Skin of body (tissue), 2 donors: ENCODE results near the gene LRCH4. TPM values are rescaled to one million over a fixed set of nuclear protein-coding genes. Genes with fewer than 3 reads are reported as not detected.

ENCODE experiments used
- DNase-seq: peaks from one replicate; lab custom pipeline; 2025; lab: John Stamatoyannopoulos, UW
- total RNA-seq: library from RNA; depleted of rRNA; stranded (reverse); fragments of >200 nt; gene quantifications from one replicate; pipeline ENCODE4 v1.2.3, GENCODE V29; 2014

Gene LRCH4
- total RNA-seq, 1 donor from 2014 or later: 13.3 TPM

- DNase-seq: no peak
Observed at GRCh38 chr7:100606313-100606712, 20.4 kb upstream of the LRCH4 start.

GRCh38 chr7:100604976-100605911, 19.3 kb upstream of the LRCH4 start:
- DNase-seq: no peak

- peak; percentile 45 for DNase-seq
Observed at GRCh38 chr7:100604028-100604975, 18.4 kb upstream of the LRCH4 start.

GRCh38 chr7:100603726-100604027, 17.7 kb upstream of the LRCH4 start:
- DNase-seq: no peak

DNA sequence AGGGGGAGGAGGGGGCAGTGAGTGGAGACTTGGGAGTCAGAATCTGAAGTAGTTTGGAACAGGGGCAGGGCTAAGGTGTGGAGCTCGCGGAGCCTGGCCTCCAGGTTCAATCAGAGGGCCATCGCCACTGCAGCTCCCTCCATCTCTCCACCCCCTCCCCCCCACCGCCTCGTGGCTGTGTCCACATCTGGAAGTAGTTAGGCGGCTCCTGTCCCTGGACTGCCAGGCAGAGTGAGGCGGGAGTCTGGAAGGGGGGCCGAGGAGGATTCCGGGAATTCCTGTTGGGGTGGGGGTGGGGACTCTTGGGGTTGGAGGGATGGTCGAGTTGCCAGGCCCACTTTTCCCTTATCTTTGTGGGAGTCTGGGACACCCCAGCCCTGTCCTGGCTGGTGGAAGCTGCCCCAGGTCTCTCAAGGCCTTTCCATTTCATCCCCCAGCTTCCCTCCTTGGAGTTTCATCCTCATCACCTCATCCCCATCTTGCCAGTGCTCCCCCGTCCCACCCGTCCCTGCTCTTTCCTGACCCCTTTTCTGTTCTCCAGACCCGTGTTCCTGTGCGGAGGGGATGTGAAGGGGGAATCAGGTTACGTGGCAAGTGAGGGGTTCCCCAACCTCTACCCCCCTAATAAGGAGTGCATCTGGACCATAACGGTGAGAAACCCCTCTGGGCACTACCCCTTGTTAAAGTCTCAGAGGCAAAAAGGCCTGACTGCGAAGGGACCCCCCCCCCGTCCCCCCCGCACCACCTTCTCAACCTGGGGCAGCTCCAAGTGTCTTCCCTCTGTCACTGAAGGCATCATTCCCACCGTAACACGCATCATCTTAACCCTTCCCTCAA, 17.2 kb upstream of the LRCH4 start:
- peak; percentile 62 for DNase-seq

DNA sequence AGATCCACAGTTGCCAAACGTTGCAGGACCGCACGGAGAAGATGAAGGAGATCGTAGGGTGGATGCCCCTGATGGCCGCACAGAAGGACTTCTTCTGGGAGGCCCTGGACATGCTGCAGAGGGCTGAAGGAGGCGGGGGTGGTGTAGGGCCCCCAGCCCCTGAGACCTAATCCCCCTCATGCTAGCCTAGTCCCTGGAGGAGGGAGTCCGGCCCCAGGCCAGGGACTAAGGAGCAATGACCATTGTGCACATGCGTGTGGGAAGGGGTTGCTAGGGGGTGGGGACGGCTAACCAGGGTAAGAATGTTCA, 14.8 kb upstream of the LRCH4 start:
- no peak for DNase-seq

DNA sequence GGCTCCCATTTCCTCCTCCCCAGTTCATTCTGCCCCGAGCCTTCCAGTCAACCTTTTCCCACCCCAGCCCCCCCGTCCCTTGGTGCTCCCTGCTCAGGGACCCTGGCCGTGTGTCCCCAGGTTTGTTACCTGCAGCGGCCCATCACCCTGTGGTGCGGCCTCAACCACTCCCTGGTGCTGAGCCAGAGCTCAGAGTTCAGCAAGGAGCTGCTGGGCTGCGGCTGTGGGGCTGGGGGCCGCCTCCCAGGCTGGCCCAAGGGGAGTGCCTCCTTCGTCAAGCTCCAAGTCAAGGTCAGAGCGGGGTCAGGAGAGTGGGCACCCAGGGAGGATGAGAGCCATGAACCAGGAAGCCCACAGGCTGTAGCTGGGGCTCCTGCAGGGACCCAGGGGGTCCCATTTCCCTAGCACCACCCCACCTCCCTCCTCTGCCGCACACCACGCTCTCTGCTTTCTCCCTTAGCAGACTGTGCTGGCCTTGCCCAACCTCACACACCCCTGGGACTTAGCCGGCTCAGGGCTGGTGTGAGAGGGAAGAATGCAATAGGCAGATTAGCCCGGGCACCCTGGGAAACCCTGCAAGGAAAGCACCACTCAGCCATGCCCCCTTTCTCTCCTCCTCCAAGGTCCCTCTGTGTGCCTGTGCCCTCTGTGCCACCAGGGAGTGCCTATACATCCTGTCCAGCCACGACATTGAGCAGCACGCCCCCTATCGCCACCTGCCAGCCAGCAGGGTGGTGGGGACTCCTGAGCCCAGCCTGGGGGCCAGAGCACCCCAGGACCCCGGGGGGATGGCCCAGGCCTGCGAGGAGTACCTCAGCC, 14.2 kb upstream of the LRCH4 start:
- DNase-seq: no peak

- no peak for DNase-seq
Observed at GRCh38 chr7:100598425-100598824, 12.5 kb upstream of the LRCH4 start.

DNA sequence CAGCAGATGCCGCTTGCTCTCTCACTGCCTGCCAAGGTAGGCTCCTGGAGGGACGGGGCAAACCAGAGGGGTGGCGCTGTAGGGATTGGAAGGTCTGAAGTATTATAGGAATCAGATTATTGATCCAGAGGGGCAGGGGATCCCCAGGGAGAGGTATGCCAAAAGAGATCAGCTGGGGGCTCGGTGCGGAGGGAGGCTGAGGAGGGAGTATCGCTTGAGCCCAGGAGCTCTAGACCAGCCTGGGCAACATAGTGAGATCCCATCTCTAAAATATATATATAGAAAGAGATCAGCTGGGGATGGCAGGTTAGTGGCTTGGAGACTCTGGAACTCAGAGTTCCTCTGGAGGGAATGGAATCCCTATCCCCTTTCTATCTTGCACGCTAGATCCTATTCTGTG, 9.3 kb upstream of the LRCH4 start:
- no peak for DNase-seq

DNA sequence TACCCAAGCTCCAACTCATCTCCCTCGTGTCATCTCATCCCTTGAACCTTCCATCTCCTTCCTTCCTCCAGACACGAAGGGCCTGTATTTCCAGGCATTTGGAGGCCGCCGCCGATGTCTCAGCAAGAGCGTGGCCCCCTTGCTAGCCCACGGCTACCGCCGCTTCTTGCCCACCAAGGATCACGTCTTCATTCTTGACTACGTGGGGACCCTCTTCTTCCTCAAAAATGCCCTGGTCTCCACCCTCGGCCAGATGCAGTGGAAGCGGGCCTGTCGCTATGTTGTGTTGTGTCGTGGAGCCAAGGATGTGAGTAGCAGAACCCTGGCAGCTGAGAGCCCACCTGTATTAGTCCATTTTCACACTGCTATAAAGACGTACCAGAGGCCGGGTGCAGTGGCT, 5.7 kb upstream of the LRCH4 start:
- DNase-seq: no peak

DNA sequence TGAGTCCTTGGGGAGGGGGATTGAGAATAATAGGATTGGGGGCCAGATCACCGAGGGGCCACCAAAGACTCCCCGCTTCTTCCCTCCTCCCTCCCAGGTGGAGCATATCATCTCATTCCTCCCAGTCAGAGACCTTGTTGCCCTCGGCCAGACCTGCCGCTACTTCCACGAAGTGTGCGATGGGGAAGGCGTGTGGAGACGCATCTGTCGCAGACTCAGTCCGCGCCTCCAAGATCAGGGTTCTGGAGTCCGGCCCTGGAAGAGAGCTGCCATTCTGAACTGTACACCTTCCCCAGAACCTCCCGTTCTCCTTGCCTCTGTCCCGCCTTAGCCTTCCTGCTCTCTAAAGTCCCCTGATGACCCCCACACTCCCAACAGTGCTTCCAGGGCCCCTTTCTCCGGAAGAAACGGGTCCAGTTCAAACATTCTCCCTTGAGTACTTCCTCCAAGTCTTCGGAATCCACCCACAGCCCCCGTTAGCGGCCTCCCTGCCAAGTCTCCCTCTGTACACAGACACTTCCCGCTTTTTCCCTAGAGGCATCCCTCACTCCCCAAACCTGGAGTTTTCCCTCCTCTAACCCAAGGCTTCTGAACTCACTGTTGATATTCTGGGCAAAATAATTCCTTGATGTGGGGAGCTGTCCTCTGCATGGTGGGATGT, 4.3 kb upstream of the LRCH4 start:
- DNase-seq: no peak

DNA sequence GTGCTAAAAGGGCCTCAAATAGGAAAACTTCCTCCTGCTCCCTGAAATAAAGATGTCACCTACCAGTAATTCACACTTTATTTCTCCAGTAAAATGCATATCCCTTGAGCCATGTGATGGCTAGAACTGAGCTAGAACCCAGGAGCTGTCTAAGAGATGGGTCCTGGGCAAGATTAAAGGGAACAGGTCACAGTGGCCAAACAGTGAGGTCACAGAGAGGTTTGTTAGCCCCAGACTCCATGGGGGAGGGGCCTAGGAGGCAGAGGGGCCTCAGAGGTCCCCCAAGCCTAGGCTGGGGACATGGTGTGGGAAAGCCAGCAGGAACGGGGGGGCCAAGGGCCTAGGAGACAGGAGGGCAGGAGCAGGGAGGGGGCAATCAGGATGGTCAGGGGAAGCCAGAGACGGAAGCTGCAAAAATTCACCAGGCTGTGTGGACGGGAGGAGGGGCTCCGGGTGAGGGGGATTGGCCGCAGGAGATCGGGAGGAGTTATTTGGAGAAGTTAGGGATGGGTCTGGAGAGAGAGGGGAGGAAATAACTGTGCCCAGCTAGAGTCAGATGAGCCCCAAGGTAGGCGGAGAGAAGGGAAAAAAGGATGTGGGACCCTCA, 3.5 kb upstream of the LRCH4 start:
- DNase-seq: no peak

DNA sequence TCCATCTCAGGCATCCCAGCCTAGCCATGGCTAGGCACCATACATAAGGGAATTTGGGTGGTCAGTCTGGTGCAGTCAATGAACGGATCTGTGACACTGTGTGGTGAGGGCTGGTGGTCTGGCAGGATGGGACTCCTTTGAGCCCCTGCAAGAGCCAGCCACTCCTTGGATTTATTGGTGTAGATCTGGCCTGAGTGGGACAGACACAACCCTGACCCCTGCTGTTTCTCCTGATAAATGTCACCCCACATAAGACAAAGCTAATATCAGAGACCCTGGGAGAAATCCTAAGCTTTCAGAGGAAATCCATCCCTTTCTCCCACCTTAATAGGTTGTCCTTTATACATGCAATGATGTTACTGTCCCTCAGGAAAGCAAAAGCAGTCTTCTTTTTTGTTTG, 2.5 kb upstream of the LRCH4 start:
- no peak for DNase-seq

DNA sequence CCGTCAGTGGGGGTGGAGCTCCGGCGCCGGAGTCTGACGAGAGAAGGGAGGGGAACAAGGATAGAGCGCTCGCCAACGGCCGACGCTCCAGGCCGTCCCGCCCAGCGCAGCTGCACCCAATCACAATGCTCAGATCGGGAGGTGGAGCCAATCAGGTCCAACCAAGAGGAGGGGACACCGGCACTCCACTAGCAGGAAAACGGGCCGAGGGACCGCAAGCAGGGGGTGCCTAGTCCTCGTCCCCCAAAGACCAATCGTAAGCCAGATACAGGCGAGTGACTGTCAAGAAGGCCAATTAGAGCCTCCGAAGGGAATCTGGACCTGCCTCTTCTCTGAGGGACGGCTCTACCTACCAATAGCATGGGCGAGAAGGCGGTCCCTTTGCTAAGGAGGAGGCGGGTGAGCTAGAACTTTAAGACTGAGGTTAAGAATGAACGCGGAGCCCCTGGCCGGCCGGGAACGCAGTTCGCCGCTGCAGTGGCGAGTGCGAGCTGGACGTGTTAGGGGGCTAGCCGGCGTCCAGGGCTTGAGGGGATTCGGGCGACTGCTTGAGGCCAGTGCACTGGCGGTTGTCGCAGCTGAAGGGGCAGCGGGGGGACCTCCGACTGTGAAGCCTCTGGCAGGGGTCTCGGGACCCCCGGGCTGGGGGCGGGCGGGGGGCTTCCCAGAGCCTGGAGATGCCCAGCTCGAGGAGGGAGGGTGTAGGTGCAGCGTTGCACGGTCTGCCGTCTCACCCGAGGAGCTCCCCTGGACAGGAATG, 517 bp upstream of the LRCH4 start, which contains the start of gene FBXO24:
Gene FBXO24 (plus strand): TSS at position 63 of the 760 bp plus-strand sequence. CDS start 298 bp downstream, at position 361.
- peak; percentile 100 for DNase-seq

DNA sequence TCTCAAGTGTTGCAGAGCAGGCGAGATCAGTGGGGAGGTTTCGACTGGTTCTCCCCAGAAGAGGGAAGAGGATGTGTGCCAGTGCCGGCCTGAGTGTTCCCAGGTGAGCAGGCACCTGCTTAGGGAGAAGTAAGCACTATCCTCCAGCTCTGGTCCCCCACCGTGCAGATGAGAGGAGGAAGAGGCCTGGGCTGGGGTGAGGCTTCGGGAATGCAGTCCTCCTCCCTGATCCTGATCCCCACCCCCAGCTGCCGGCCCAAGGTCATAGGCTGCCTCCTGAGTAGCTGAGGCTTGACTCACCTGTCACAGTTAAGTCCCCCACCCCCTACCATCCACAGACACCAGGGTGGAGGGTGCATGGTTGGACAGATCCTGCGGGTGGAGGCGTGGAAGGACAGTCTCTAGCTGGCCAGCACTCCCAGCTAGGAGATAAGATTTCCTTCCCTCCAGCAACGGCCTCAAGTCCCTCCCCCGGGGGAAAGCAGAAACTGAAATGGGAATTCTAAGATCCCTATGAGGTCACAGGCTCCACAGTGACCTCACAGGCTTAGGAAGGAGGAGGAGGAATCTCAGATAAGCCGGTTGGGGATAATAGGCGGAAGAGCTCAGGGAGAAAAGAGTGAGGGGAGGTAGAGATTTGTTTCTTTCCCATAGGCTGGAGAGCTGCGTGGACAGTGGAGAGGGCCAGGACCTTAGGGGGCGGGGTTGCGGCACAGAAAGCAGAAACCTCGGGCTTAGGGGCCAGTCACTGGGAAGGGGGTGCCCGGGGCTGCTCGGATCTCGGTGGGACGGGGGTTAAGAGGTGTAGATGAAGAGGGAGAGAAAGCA, 1.0 kb downstream of the LRCH4 start:
- DNase-seq: no peak

DNA sequence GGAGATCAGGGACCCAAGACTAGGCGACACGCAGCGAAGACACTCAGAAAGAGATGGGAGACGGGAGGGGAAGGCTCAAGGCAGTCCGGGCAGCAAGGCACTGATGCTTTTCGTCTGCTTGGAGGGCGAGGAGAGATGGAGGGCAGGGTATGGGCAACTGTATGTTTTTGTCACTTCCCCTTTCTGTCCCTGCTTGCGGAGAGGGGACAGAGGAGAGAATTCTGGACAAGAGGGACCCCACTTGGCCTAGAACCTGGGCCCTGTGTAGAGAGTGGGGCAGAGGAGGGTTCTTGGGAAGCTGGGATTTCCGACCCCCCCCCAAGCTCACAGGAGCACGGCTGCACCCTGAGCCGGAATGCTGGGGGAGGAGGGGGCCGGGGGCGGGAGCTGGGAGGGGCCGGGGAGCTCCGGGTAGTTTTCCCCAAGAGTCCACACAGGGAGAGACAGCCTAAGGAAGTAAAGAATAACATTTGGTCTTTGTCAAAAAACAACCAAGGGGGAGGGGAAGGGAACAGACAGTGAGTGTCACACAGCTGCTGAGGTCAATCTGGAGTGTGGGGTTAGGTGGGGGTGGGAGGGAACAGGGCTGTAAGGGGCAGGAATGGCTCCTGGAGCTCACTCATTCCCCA, 1.8 kb downstream of the LRCH4 start:
- DNase-seq: peak; percentile 20
